ENCODE data around the gene IL12A. TPM values are rescaled to one million over a fixed set of nuclear protein-coding genes. Genes with fewer than 3 reads are reported as not detected.

Gene IL12A
- total and polyA plus RNA-seq, 10 of the 15 experiments (the other 5 are each of a cell fraction or from before 2014, with no cell fraction given) = 0.50 to 10.9 (median 3.5) TPM

GRCh38 chr3:160012108-160012507, 23.5 kb downstream of the IL12A start (continued):
- peak; percentile 39; the same call in 1 of the 3 replicates for TF ChIP-seq POU2F2 (IDR thresholded peaks at IDR 0.05; ENCODE audit: borderline replicate concordance, low read depth, low read length)
- TF ChIP-seq NR2F1 (conservative IDR thresholded peaks at IDR 0.05) = no peak; the same call in 1 of the 2 replicates
- TF ChIP-seq MEF2A (IDR thresholded peaks at IDR 0.05; ENCODE audit: insufficient read depth, low read depth, low read length) = peak; percentile 46; the same call in 1 of the 2 replicates
- peak; percentile 17; the same call in 1 of the 2 replicates for TF ChIP-seq ZBED1 (IDR thresholded peaks at IDR 0.05; ENCODE audit: borderline replicate concordance)
- TF ChIP-seq PAX5 (IDR thresholded peaks at IDR 0.05; ENCODE audit: borderline replicate concordance, low read depth, low read length) = peak; percentile 49; the same call in 1 of the 2 replicates
- TF ChIP-seq ESRRA (IDR thresholded peaks at IDR 0.05; ENCODE audit: low read length) = no peak
- TF ChIP-seq IKZF2 (IDR thresholded peaks at IDR 0.05) = peak; percentile 94 to 95
- TF ChIP-seq IKZF1 (conservative IDR thresholded peaks at IDR 0.05) = peak; percentile 81
- TF ChIP-seq KDM1A (IDR thresholded peaks at IDR 0.05; ENCODE audit: borderline replicate concordance) = no peak
- TF ChIP-seq FOXM1 (IDR thresholded peaks at IDR 0.05; ENCODE audit: low read depth, low read length) = no peak
- peak; percentile 96 to 99 for TF ChIP-seq BHLHE40 (IDR thresholded peaks at IDR 0.05; ENCODE audit: borderline replicate concordance in 1 of 2, low read depth in 2 of 2, low read length in 1 of 2)
- peak; percentile 88 for TF ChIP-seq MTA2 (IDR thresholded peaks at IDR 0.05; ENCODE audit: low read depth)
- TF ChIP-seq PKNOX1 (IDR thresholded peaks at IDR 0.05) = no peak
- TF ChIP-seq POLR2AphosphoS5 (IDR thresholded peaks at IDR 0.05; ENCODE audit: low read length) = no peak
- TF ChIP-seq RCOR1 (conservative IDR thresholded peaks at IDR 0.05; ENCODE audit: low read depth, low read length) = 0 out of 2 replicates have a peak, but pooled peaks have one; percentile 44
- TF ChIP-seq CREM (IDR thresholded peaks at IDR 0.05; ENCODE audit: low read depth) = peak; percentile 50; the same call in 1 of the 2 replicates
- TF ChIP-seq RAD51 (IDR thresholded peaks at IDR 0.05) = peak; percentile 75
- peak; percentile 40; the same call in 1 of the 2 replicates for TF ChIP-seq CBX5 (IDR thresholded peaks at IDR 0.05; ENCODE audit: low read depth)
- TF ChIP-seq RELB (IDR thresholded peaks at IDR 0.05; ENCODE audit: low read depth) = peak; percentile 88; the same call in 1 of the 2 replicates
- no peak for TF ChIP-seq CTCF (IDR thresholded peaks at IDR 0.05 in 2 of 3, conservative IDR thresholded peaks at IDR 0.05 in 1 of 3; ENCODE audit: control insufficient read depth in 2 of 3, extremely low read depth in 1 of 3, insufficient read depth in 1 of 3, low read depth in 3 of 3, low read length in 3 of 3)
- peak; percentile 87 for TF ChIP-seq DPF2 (IDR thresholded peaks at IDR 0.05)
- no peak for TF ChIP-seq MEF2B (IDR thresholded peaks at IDR 0.05; ENCODE audit: partially characterized antibody, poor library complexity, severe bottlenecking)
- peak; percentile 96 for TF ChIP-seq IRF4 (IDR thresholded peaks at IDR 0.05; ENCODE audit: low read depth, low read length)
- TF ChIP-seq MAX (IDR thresholded peaks at IDR 0.05; ENCODE audit: low read depth, low read length) = peak; percentile 79; the same call in 1 of the 2 replicates
- TF ChIP-seq USF2 (IDR thresholded peaks at IDR 0.05; ENCODE audit: borderline replicate concordance, low read depth, low read length) = peak; percentile 25; the same call in 1 of the 2 replicates
- TF ChIP-seq RB1 (IDR thresholded peaks at IDR 0.05; ENCODE audit: borderline replicate concordance) = no peak
- no peak for TF ChIP-seq MTA3 (IDR thresholded peaks at IDR 0.05; ENCODE audit: borderline replicate concordance, low read length)
- TF ChIP-seq RUNX3 (IDR thresholded peaks at IDR 0.05; ENCODE audit: low read length) = peak; percentile 75
